Fibroblast of lung (primary cell): ENCODE measurements around the gene CDRT4. TPM values are rescaled to one million over a fixed set of nuclear protein-coding genes. Genes with fewer than 3 reads are reported as not detected.

Experiments used
- DNase-seq, 2 donors: peaks; one replicate each; pipeline versions ENCODE4 v3.0.0 to v3.0.0-alpha.2; 2010; ENCODE audit warnings: low read depth in 2 of 2
- H2AFZ ChIP-seq: 2 replicates; pipeline ENCODE4 v1.5.1; 2012; ENCODE audit warnings: low read length, control low read depth, inconsistent platforms
- H3K27ac ChIP-seq: 2 replicates; pipeline ENCODE4 v1.5.1; 2011; ENCODE audit warnings: low read length, control low read depth; ENCODE audit not compliant: insufficient read depth
- H3K27me3 ChIP-seq: 2 replicates; pipeline ENCODE4 v1.5.1; 2011; ENCODE audit warnings: mild to moderate bottlenecking, low read length; ENCODE audit not compliant: control insufficient read depth, insufficient read depth
- H3K36me3 ChIP-seq: 2 replicates; pipeline ENCODE4 v1.5.1; 2011; ENCODE audit warnings: low read length; ENCODE audit not compliant: control insufficient read depth, insufficient read depth
- H3K4me1 ChIP-seq: 2 replicates; pipeline ENCODE4 v1.5.1; 2011; ENCODE audit warnings: low read length; ENCODE audit not compliant: control insufficient read depth, insufficient read depth; ENCODE audit errors: extremely low read depth
- H3K4me2 ChIP-seq: 2 replicates; pipeline ENCODE4 v1.5.1; 2011; ENCODE audit warnings: low read length, control low read depth; ENCODE audit not compliant: insufficient read depth; ENCODE audit errors: extremely low read depth
- H3K4me3 ChIP-seq, 4 experiments: fragments of 200-600 bp in 1 of 4; sonication (generic) in 1 of 4; replicated peaks in 1 of 4; 2 replicates each; pipeline ENCODE4 v1.5.1; 2011 to 2016; ENCODE audit warnings: low read length in 4 of 4, low read depth in 3 of 4, mild to moderate bottlenecking in 3 of 4, control low read depth in 2 of 4, inconsistent platforms in 1 of 4, mixed read lengths in 1 of 4; ENCODE audit not compliant: insufficient read depth in 1 of 4; ENCODE audit errors: control extremely low read depth in 1 of 4
- H3K79me2 ChIP-seq: 2 replicates; pipeline ENCODE4 v1.5.1; 2012; ENCODE audit warnings: mild to moderate bottlenecking, low read length, inconsistent platforms; ENCODE audit not compliant: control insufficient read depth, insufficient read depth
- H3K9ac ChIP-seq: 2 replicates; pipeline ENCODE4 v1.5.1; 2011; ENCODE audit warnings: mild to moderate bottlenecking, low read length, control low read depth; ENCODE audit not compliant: insufficient read depth
- H3K9me3 ChIP-seq: 2 replicates; pipeline ENCODE4 v1.5.1; 2012; ENCODE audit warnings: low read depth, low read length; ENCODE audit not compliant: control insufficient read depth, insufficient read depth
- H4K20me1 ChIP-seq: 2 replicates; pipeline ENCODE4 v1.5.1; 2011; ENCODE audit warnings: low read length; ENCODE audit not compliant: control insufficient read depth, insufficient read depth; ENCODE audit errors: extremely low read depth
- EZH2 ChIP-seq: IDR thresholded peaks from 2 replicates; pipeline ENCODE4 v1.5.1; 2012; ENCODE audit warnings: low read length, control low read depth, mild to moderate bottlenecking; ENCODE audit errors: missing control alignments
- polyA plus RNA-seq, 2 donors: library from polyadenylated mRNA; depleted of rRNA in 1 of 2; stranded (reverse) in 1 of 2; unstranded in 1 of 2; fragments of >200 nt; gene quantifications; 2 replicates each; pipeline ENCODE4 v1.2.1, GENCODE V29; 2011 to 2012; ENCODE audit warnings: missing spikeins in 1 of 2
- total RNA-seq: library from RNA; depleted of rRNA; stranded (reverse); fragments of >200 nt; gene quantifications from 2 replicates; pipeline ENCODE4 v1.2.1, GENCODE V29; 2014
- TF ChIP-seq, protein P1 (sequence below), 2 donors: IDR thresholded peaks in 1 of 2; conservative IDR thresholded peaks in 1 of 2; 1 replicate in 1 of 2; 2 replicates in 1 of 2; pipeline ENCODE4 v1.5.1; 2011 to 2012; ENCODE audit warnings: low read length in 2 of 2, control low read depth in 1 of 2, inconsistent platforms in 1 of 2, low read depth in 1 of 2, mild to moderate bottlenecking in 1 of 2

Gene CDRT4
- total and polyA plus RNA-seq, 2 donors (not counting 1 experiment from before 2014, with no cell fraction given) = 0.49 to 2.3 TPM

GRCh38 chr17:15414532-15415306 is 52.7 kb downstream of the CDRT4 start:
- Histone ChIP-seq H3K4me1 (peaks cover 7% of the 10 kb centered on the region), H3K9ac (no peak overlapping the region), H3K27me3 (no peaks in the 10 kb centered on the region), H3K4me2 (no peak overlapping the region), H2AFZ (no peak overlapping the region), H4K20me1 (no peaks in the 10 kb centered on the region), H3K36me3 (no peaks in the 10 kb centered on the region), H3K9me3 (no peaks in the 10 kb centered on the region), H3K27ac (no peak overlapping the region), H3K4me3 (no peak overlapping the region), H3K79me2 (no peaks in the 10 kb centered on the region)
- TF ChIP-seq, protein P1, sequence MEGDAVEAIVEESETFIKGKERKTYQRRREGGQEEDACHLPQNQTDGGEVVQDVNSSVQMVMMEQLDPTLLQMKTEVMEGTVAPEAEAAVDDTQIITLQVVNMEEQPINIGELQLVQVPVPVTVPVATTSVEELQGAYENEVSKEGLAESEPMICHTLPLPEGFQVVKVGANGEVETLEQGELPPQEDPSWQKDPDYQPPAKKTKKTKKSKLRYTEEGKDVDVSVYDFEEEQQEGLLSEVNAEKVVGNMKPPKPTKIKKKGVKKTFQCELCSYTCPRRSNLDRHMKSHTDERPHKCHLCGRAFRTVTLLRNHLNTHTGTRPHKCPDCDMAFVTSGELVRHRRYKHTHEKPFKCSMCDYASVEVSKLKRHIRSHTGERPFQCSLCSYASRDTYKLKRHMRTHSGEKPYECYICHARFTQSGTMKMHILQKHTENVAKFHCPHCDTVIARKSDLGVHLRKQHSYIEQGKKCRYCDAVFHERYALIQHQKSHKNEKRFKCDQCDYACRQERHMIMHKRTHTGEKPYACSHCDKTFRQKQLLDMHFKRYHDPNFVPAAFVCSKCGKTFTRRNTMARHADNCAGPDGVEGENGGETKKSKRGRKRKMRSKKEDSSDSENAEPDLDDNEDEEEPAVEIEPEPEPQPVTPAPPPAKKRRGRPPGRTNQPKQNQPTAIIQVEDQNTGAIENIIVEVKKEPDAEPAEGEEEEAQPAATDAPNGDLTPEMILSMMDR (conservative IDR thresholded peaks at IDR 0.05 in 1 of 2, IDR thresholded peaks at IDR 0.05 in 1 of 2; ENCODE audit: low read depth in 1 of 2, low read length in 2 of 2) = no peak
- no peak for TF ChIP-seq EZH2
- DNase-seq = no peak

GRCh38 chr17:15413101-15413771 is 54.2 kb downstream of the CDRT4 start:
- Histone ChIP-seq H3K4me2 (no peak overlapping the region), H4K20me1 (no peaks in the 10 kb centered on the region), H3K9me3 (no peaks in the 10 kb centered on the region), H2AFZ (no peak overlapping the region), H3K27ac (no peak overlapping the region), H3K9ac (no peak overlapping the region), H3K27me3 (no peaks in the 10 kb centered on the region), H3K79me2 (no peaks in the 10 kb centered on the region), H3K4me3 (no peak overlapping the region), H3K4me1 (peaks cover 15% of the 10 kb centered on the region), H3K36me3 (no peaks in the 10 kb centered on the region)
- TF ChIP-seq, protein P1 (conservative IDR thresholded peaks at IDR 0.05 in 1 of 2, IDR thresholded peaks at IDR 0.05 in 1 of 2; ENCODE audit: low read depth in 1 of 2, low read length in 2 of 2) = no peak
- TF ChIP-seq EZH2 = no peak
- DNase-seq = no peak

GRCh38 chr17:15412606-15413005 is 54.8 kb downstream of the CDRT4 start:
- DNase-seq = no peak
- no peaks in the 10 kb centered on the region for H3K27me3 ChIP-seq
- no peak overlapping the region for H2AFZ ChIP-seq
- H3K4me3 ChIP-seq = no peak overlapping the region
- no peaks in the 10 kb centered on the region for H3K36me3 ChIP-seq
- H3K4me1 ChIP-seq = peaks cover 15% of the 10 kb centered on the region
- H4K20me1 ChIP-seq = no peaks in the 10 kb centered on the region
- TF ChIP-seq, protein P1 (conservative IDR thresholded peaks at IDR 0.05 in 1 of 2, IDR thresholded peaks at IDR 0.05 in 1 of 2; ENCODE audit: low read depth in 1 of 2, low read length in 2 of 2) = no peak
- no peak for TF ChIP-seq EZH2
- H3K4me2 ChIP-seq = no peak overlapping the region
- H3K9me3 ChIP-seq = no peaks in the 10 kb centered on the region
- no peaks in the 10 kb centered on the region for H3K79me2 ChIP-seq
- no peak overlapping the region for H3K9ac ChIP-seq
- H3K27ac ChIP-seq = no peak overlapping the region
